B cell (primary cell): ENCODE results near the gene TYROBP. TPM values are rescaled to one million over a fixed set of nuclear protein-coding genes. Genes with fewer than 3 reads are reported as not detected.

ENCODE experiments used
- ATAC-seq: fragments of 200-7000 bp; cut with Tn5 transposase; one replicate; pipeline ENCODE4 v1.10.0; 2021; ENCODE audit warnings: low read depth, mild to moderate bottlenecking, moderate number of reproducible peaks, moderate library complexity
- CTCF ChIA-PET: fragments of 350-600 bp; sonication (Branson Sonifier 250); formaldehyde crosslinking; loops from one replicate; lab custom pipeline; 2021; ENCODE audit warnings: antibody characterized with exemption, inconsistent platforms; lab: Charles Lee
- POLR2A ChIA-PET: fragments of 350-600 bp; sonication (Branson Sonifier 250); formaldehyde crosslinking; loops from one replicate; lab custom pipeline; 2021; ENCODE audit warnings: antibody characterized with exemption; lab: Charles Lee
- DNase-seq: peaks from one replicate; pipeline ENCODE4 v3.0.0; 2013
- H2AFZ ChIP-seq: 2 replicates; pipeline ENCODE4 v1.6.1; 2012; ENCODE audit warnings: mild to moderate bottlenecking, low read depth, low read length; ENCODE audit not compliant: insufficient read depth, poor library complexity, severe bottlenecking
- H3K27ac ChIP-seq, 2 donors: 1 replicate in 1 of 2; 2 replicates in 1 of 2; pipeline ENCODE4 v1.5.1; 2012 to 2013; ENCODE audit warnings: low read length in 2 of 2, mild to moderate bottlenecking in 2 of 2, moderate library complexity in 1 of 2
- H3K27me3 ChIP-seq, 4 experiments: fragments of 200-600 bp in 1 of 4; sonication (generic) in 1 of 4; replicated peaks in 1 of 4; 1 replicate in 2 of 4; 2 replicates in 2 of 4; pipeline versions ENCODE4 v1.6.1 to v1.7.0; 2013 to 2016; ENCODE audit warnings: low read length in 3 of 4, mild to moderate bottlenecking in 2 of 4, mixed read lengths in 1 of 4, moderate library complexity in 1 of 4; ENCODE audit not compliant: insufficient read depth in 4 of 4, control insufficient read depth in 3 of 4; ENCODE audit errors: control extremely low read depth in 1 of 4
- H3K36me3 ChIP-seq, 2 experiments: replicated peaks in 1 of 2; 1 replicate in 1 of 2; 2 replicates in 1 of 2; pipeline versions ENCODE4 v1.6.1 to v1.7.1; 2013; ENCODE audit warnings: low read length in 1 of 2; ENCODE audit not compliant: insufficient read depth in 2 of 2, control insufficient read depth in 1 of 2; ENCODE audit errors: control extremely low read depth in 1 of 2, extremely low read depth in 1 of 2
- H3K4me1 ChIP-seq, 2 donors: fragments of 200-600 bp in 1 of 2; sonication (generic) in 1 of 2; 1 replicate in 1 of 2; 2 replicates in 1 of 2; pipeline versions ENCODE4 v1.5.1 to v1.6.1; 2013 to 2017; ENCODE audit warnings: low read length in 2 of 2; ENCODE audit not compliant: control insufficient read depth in 2 of 2, insufficient read depth in 2 of 2
- H3K4me2 ChIP-seq: replicated peaks from 2 replicates; pipeline ENCODE3; 2012; ENCODE audit warnings: mild to moderate bottlenecking, low read depth, low read length; ENCODE audit not compliant: poor library complexity, severe bottlenecking
- H3K4me3 ChIP-seq, 5 experiments: fragments of 200-600 bp in 1 of 5; sonication (generic) in 1 of 5; 1 replicate in 3 of 5; 2 replicates in 2 of 5; pipeline versions ENCODE4 v1.5.1 to v1.7.0; 2011 to 2016; ENCODE audit warnings: low read length in 4 of 5, mild to moderate bottlenecking in 4 of 5, low read depth in 2 of 5, control low read depth in 1 of 5, moderate library complexity in 1 of 5; ENCODE audit not compliant: insufficient read depth in 1 of 5; ENCODE audit errors: control extremely low read depth in 1 of 5, extremely low read depth in 1 of 5
- H3K79me2 ChIP-seq: fragments of 200-600 bp; sonication (generic); one replicate; pipeline ENCODE4 v1.6.0; 2016; ENCODE audit warnings: low read length; ENCODE audit not compliant: control insufficient read depth, insufficient read depth
- H3K9ac ChIP-seq: fragments of 200-600 bp; sonication (generic); 2 replicates; pipeline ENCODE4 v1.6.1; 2017; ENCODE audit warnings: mild to moderate bottlenecking, low read length, moderate library complexity
- H3K9me3 ChIP-seq, 3 donors: one replicate each; pipeline versions ENCODE4 v1.6.1 to v1.7.1; 2013; ENCODE audit warnings: low read length in 2 of 3; ENCODE audit not compliant: control insufficient read depth in 2 of 3, insufficient read depth in 1 of 3; ENCODE audit errors: control extremely low read depth in 1 of 3
- H4K20me1 ChIP-seq: 2 replicates; pipeline ENCODE4 v1.6.0; 2012; ENCODE audit warnings: mild to moderate bottlenecking, low read length; ENCODE audit not compliant: insufficient read depth, control insufficient read depth, poor library complexity, severe bottlenecking
- H3K27ac Mint-ChIP-seq: one replicate; pipeline ENCODE4 v1.8.0; 2021; ENCODE audit warnings: mixed read lengths
- H3K27me3 Mint-ChIP-seq: one replicate; pipeline ENCODE4 v1.8.0; 2021; ENCODE audit warnings: mixed read lengths
- H3K4me1 Mint-ChIP-seq: one replicate; pipeline ENCODE4 v1.8.0; 2021; ENCODE audit warnings: mixed read lengths
- H3K4me3 Mint-ChIP-seq: one replicate; pipeline ENCODE4 v1.8.0; 2021; ENCODE audit warnings: mixed read lengths
- H3K9me3 Mint-ChIP-seq: one replicate; pipeline ENCODE4 v1.8.0; 2022; ENCODE audit warnings: mixed read lengths; ENCODE audit not compliant: insufficient read depth
- CTCF ChIP-seq: fragments of 200-600 bp; IDR thresholded peaks from one replicate; pipeline ENCODE4 v1.8.0; 2022; ENCODE audit warnings: antibody characterized with exemption, mild to moderate bottlenecking
- EZH2 ChIP-seq: IDR thresholded peaks from 2 replicates; pipeline ENCODE4 v1.6.1; 2012; ENCODE audit warnings: borderline replicate concordance, low read depth, mild to moderate bottlenecking, moderate library complexity, low read length; ENCODE audit not compliant: insufficient read depth, poor library complexity, severe bottlenecking
- WGBS: methylation state at CpG from one replicate; pipeline ENCODE4 v1.1.5; 2013; ENCODE audit warnings: missing lambda C conversion rate; ENCODE audit not compliant: insufficient coverage; 5-methylcytosine and 5-hydroxymethylcytosine counted together
- intact Hi-C: fragments of 100-400 bp; cut with micrococcal nuclease; formaldehyde crosslinking; loops from one replicate; pipeline ENCODE4 v1.10.0; 2022
- polyA plus RNA-seq: library from polyadenylated mRNA; depleted of rRNA; stranded (reverse); fragments of >200 nt; gene quantifications from 2 replicates; pipeline ENCODE4 v1.2.3, GENCODE V29; 2012
- total RNA-seq, 2 donors: library from RNA; stranded (reverse); fragments of 120-200 nt in 1 of 2; gene quantifications; 1 replicate in 1 of 2; 2 replicates in 1 of 2; pipeline versions ENCODE4 v1.2.3 to v1.2.4, GENCODE V29; 2013 to 2022

TYROBP gene
- total and polyA plus RNA-seq, 2 donors (not counting 1 experiment from before 2014, with no cell fraction given) = 2.7 to 25.6 TPM

GRCh38 chr19:35874392-35874930, 33.6 kb downstream of the TYROBP start:
- Histone ChIP-seq H4K20me1 (no peaks in the 10 kb centered on the region), H2AFZ (no peak overlapping the region), H3K27ac (no peak overlapping the region), H3K4me2 (no peak overlapping the region), H3K4me1 (peaks cover 10 to 15% of the 10 kb centered on the region in 2 donors), H3K79me2 (no peaks in the 10 kb centered on the region), H3K36me3 (no peaks in the 10 kb centered on the region), H3K9me3 (peaks cover 0 to 32% (median 0%) of the 10 kb centered on the region in 3 donors), H3K9ac (no peak overlapping the region), H3K4me3 (no peak overlapping the region), H3K27me3 (peaks cover 0 to 65% (median 27%) of the 10 kb centered on the region in 4 experiments)
- TF ChIP-seq EZH2 (no peak), CTCF (no peak)
- H3K4me1 Mint-ChIP-seq = peaks cover 10% of the 10 kb centered on the region
- H3K9me3 Mint-ChIP-seq = no peaks in the 10 kb centered on the region
- H3K27me3 Mint-ChIP-seq = peaks cover 56% of the 10 kb centered on the region
- ATAC-seq (no peak), DNase-seq (no peak)
- WGBS = 94% methylated on average over 32 of the region's 32 CpGs
- no peak overlapping the region for H3K27ac Mint-ChIP-seq
- ChIA-PET POLR2A (no interaction called here), CTCF (no interaction called here)
- no peak overlapping the region for H3K4me3 Mint-ChIP-seq
- intact Hi-C loops = no loop called here

GRCh38 chr19:35872180-35872579, 35.9 kb downstream of the TYROBP start:
- DNase-seq (no peak), ATAC-seq (no peak)
- H3K4me2 ChIP-seq = no peak overlapping the region
- TF ChIP-seq CTCF = no peak
- TF ChIP-seq EZH2 = no peak
- CTCF ChIA-PET = no interaction called here
- intact Hi-C loops = no loop called here
- POLR2A ChIA-PET = no interaction called here
- H4K20me1 ChIP-seq = peaks cover 3% of the 10 kb centered on the region
- no peaks in the 10 kb centered on the region for H3K79me2 ChIP-seq
- no peak overlapping the region for H3K27ac ChIP-seq
- H2AFZ ChIP-seq = no peak overlapping the region
- no peak overlapping the region for H3K9ac ChIP-seq
- peaks cover 0 to 28% (median 0%) of the 10 kb centered on the region in 3 donors for H3K9me3 ChIP-seq
- 85% methylated on average over 2 of the region's 5 CpGs for WGBS
- H3K4me3 ChIP-seq = no peak overlapping the region
- Mint-ChIP-seq H3K4me1 (peaks cover 18% of the 10 kb centered on the region), H3K27ac (no peak overlapping the region), H3K27me3 (peaks cover 56% of the 10 kb centered on the region), H3K4me3 (no peak overlapping the region), H3K9me3 (no peaks in the 10 kb centered on the region)
- H3K36me3 ChIP-seq = no peaks in the 10 kb centered on the region
- H3K27me3 ChIP-seq = peaks cover 0 to 63% (median 31%) of the 10 kb centered on the region in 4 experiments
- H3K4me1 ChIP-seq = peaks cover 23 to 25% of the 10 kb centered on the region in 2 donors
